Hepatocyte (in vitro differentiated cells): ENCODE results near the gene CNTN4.

Experiments used
- EZH2 ChIP-seq: fragments of 200-600 bp; sonication (generic); IDR thresholded peaks from 2 replicates; pipeline ENCODE4 v1.6.1; 2016; ENCODE audit warnings: antibody characterized with exemption, mild to moderate bottlenecking, borderline replicate concordance
- TF ChIP-seq, protein P1 (sequence below): fragments of 200-600 bp; sonication (generic); IDR thresholded peaks from 2 replicates; pipeline ENCODE4 v1.5.1; 2016; ENCODE audit warnings: antibody characterized with exemption, mild to moderate bottlenecking; ENCODE audit not compliant: poor library complexity

- TF ChIP-seq, protein P1, sequence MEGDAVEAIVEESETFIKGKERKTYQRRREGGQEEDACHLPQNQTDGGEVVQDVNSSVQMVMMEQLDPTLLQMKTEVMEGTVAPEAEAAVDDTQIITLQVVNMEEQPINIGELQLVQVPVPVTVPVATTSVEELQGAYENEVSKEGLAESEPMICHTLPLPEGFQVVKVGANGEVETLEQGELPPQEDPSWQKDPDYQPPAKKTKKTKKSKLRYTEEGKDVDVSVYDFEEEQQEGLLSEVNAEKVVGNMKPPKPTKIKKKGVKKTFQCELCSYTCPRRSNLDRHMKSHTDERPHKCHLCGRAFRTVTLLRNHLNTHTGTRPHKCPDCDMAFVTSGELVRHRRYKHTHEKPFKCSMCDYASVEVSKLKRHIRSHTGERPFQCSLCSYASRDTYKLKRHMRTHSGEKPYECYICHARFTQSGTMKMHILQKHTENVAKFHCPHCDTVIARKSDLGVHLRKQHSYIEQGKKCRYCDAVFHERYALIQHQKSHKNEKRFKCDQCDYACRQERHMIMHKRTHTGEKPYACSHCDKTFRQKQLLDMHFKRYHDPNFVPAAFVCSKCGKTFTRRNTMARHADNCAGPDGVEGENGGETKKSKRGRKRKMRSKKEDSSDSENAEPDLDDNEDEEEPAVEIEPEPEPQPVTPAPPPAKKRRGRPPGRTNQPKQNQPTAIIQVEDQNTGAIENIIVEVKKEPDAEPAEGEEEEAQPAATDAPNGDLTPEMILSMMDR: no peak
- TF ChIP-seq EZH2: no peak
Observed at GRCh38 chr3:2657971-2658370, 559.3 kb downstream of the CNTN4 start.
